IMR-90 (cell line): Measurements from ENCODE around the gene AGPAT3. TPM values are rescaled to one million over a fixed set of nuclear protein-coding genes. Genes with fewer than 3 reads are reported as not detected.

Experiments used
- ATAC-seq: fragments of 200-7000 bp; cut with Tn5 transposase; 2 replicates; pipeline ENCODE4 v1.9.1; 2020; ENCODE audit warnings: low read depth, mild to moderate bottlenecking, moderate library complexity
- BruUV-seq: library from RNA; stranded (reverse); fragments of 400-500 nt; replicated peaks from 2 replicates; lab custom pipeline; 2021; lab: Mats Ljungman, UMichigan
- CTCF ChIA-PET: fragments of 300-600 bp; formaldehyde crosslinking; extraction: SDS; loops from one replicate; lab custom pipeline; 2021; ENCODE audit warnings: antibody characterized with exemption; lab: Yijun Ruan, JAX
- POLR2A ChIA-PET: fragments of 300-600 bp; sonication (Branson Sonifier 250); formaldehyde crosslinking; loops from one replicate; lab custom pipeline; 2022; ENCODE audit warnings: antibody characterized with exemption; ENCODE audit not compliant: unreplicated experiment; lab: Charles Lee
- DNase-seq: peaks from one replicate; pipeline ENCODE4 v3.0.0; 2013
- H2AFZ ChIP-seq: replicated peaks from 2 replicates; pipeline ENCODE3; 2013; ENCODE audit warnings: low read length, mild to moderate bottlenecking; ENCODE audit not compliant: poor library complexity
- H2AK5ac ChIP-seq: 2 replicates; pipeline ENCODE4 v1.6.1; 2013; ENCODE audit warnings: low read depth, low read length, inconsistent platforms
- H2AK9ac ChIP-seq: replicated peaks from 2 replicates; pipeline ENCODE3; 2013; ENCODE audit warnings: mild to moderate bottlenecking, low read depth, low read length, moderate library complexity; ENCODE audit not compliant: poor library complexity
- H2BK120ac ChIP-seq: 2 replicates; pipeline ENCODE4 v1.6.1; 2013; ENCODE audit warnings: low read depth, low read length, inconsistent platforms
- H2BK15ac ChIP-seq: 3 replicates; pipeline ENCODE4 v1.6.1; 2013; ENCODE audit warnings: low read depth, low read length, inconsistent platforms
- H2BK20ac ChIP-seq: 2 replicates; pipeline ENCODE4 v1.6.1; 2013; ENCODE audit warnings: low read depth, mild to moderate bottlenecking, inconsistent platforms, low read length, moderate library complexity
- H2BK5ac ChIP-seq: 2 replicates; pipeline ENCODE4 v1.6.1; 2013; ENCODE audit warnings: mild to moderate bottlenecking, low read depth, low read length, inconsistent platforms; ENCODE audit not compliant: poor library complexity, severe bottlenecking
- H3K14ac ChIP-seq: replicated peaks from 2 replicates; pipeline ENCODE4 v1.6.1; 2013; ENCODE audit warnings: low read depth, low read length, inconsistent platforms
- H3K18ac ChIP-seq: 2 replicates; pipeline ENCODE4 v1.6.1; 2013; ENCODE audit warnings: low read depth, low read length, control low read depth
- H3K23ac ChIP-seq: 2 replicates; pipeline ENCODE4 v1.6.1; 2013; ENCODE audit warnings: low read depth, low read length, inconsistent platforms
- H3K27ac ChIP-seq: 2 replicates; pipeline ENCODE4 v1.5.1; 2013; ENCODE audit warnings: mild to moderate bottlenecking, control low read depth, low read length; ENCODE audit not compliant: insufficient read depth
- H3K27me3 ChIP-seq: 2 replicates; pipeline ENCODE4 v1.6.1; 2013; ENCODE audit warnings: low read length; ENCODE audit not compliant: control insufficient read depth, insufficient read depth
- H3K36me3 ChIP-seq: 2 replicates; pipeline ENCODE4 v1.6.1; 2013; ENCODE audit warnings: low read length, mixed read lengths; ENCODE audit not compliant: control insufficient read depth, insufficient read depth
- H3K4ac ChIP-seq: 2 replicates; pipeline ENCODE4 v1.6.1; 2013; ENCODE audit warnings: low read depth, low read length, inconsistent platforms
- H3K4me1 ChIP-seq: 2 replicates; pipeline ENCODE4 v1.6.1; 2013; ENCODE audit warnings: low read length, mixed read lengths; ENCODE audit not compliant: control insufficient read depth, insufficient read depth
- H3K4me2 ChIP-seq: 2 replicates; pipeline ENCODE4 v1.6.1; 2013; ENCODE audit warnings: low read depth, mild to moderate bottlenecking, control low read depth, low read length, moderate library complexity
- H3K4me3 ChIP-seq: 2 replicates; pipeline ENCODE4 v1.5.1; 2013; ENCODE audit warnings: low read depth, mild to moderate bottlenecking, control low read depth, low read length, moderate library complexity; ENCODE audit not compliant: insufficient read depth
- H3K56ac ChIP-seq: 2 replicates; pipeline ENCODE4 v1.6.1; 2013; ENCODE audit warnings: low read length, inconsistent platforms; ENCODE audit not compliant: insufficient read depth; ENCODE audit errors: extremely low read depth
- H3K79me1 ChIP-seq, 2 experiments: 2 replicates each; pipeline ENCODE4 v1.6.1; 2013; ENCODE audit warnings: low read length in 2 of 2, inconsistent platforms in 1 of 2, low read depth in 1 of 2
- H3K9ac ChIP-seq: 2 replicates; pipeline ENCODE4 v1.6.1; 2013; ENCODE audit warnings: low read depth, low read length, control low read depth
- H3K9me1 ChIP-seq: 2 replicates; pipeline ENCODE4 v1.6.1; 2013; ENCODE audit warnings: low read length, inconsistent platforms; ENCODE audit not compliant: insufficient read depth
- H3K9me3 ChIP-seq: 2 replicates; pipeline ENCODE4 v1.6.1; 2013; ENCODE audit warnings: low read length; ENCODE audit not compliant: control insufficient read depth, insufficient read depth
- H4K20me1 ChIP-seq: 2 replicates; pipeline ENCODE4 v1.6.1; 2013; ENCODE audit warnings: low read length, inconsistent platforms; ENCODE audit not compliant: insufficient read depth
- H4K5ac ChIP-seq: 2 replicates; pipeline ENCODE4 v1.6.1; 2013; ENCODE audit warnings: mild to moderate bottlenecking, low read depth, low read length, control low read depth
- H4K8ac ChIP-seq, 2 experiments: 2 replicates each; pipeline ENCODE4 v1.6.1; 2013; ENCODE audit warnings: low read depth in 2 of 2, low read length in 2 of 2, control low read depth in 1 of 2, inconsistent platforms in 1 of 2
- H4K91ac ChIP-seq: 2 replicates; pipeline ENCODE4 v1.6.1; 2013; ENCODE audit warnings: low read depth, low read length, inconsistent platforms; ENCODE audit not compliant: insufficient read depth
- BHLHE40 ChIP-seq: fragments of 150-350 bp; IDR thresholded peaks from 2 replicates; pipeline ENCODE4 v1.6.1; 2016; ENCODE audit warnings: mild to moderate bottlenecking, low read depth, low read length
- MAFK ChIP-seq: IDR thresholded peaks from 2 replicates; pipeline ENCODE4 v1.6.1; 2012; ENCODE audit warnings: low read depth, low read length, improper control_type of control experiment
- MXI1 ChIP-seq: IDR thresholded peaks from 2 replicates; pipeline ENCODE4 v1.6.1; 2012; ENCODE audit warnings: low read depth, mild to moderate bottlenecking, low read length, moderate library complexity, borderline replicate concordance
- WGBS, 2 experiments: methylation state at CpG; one replicate each; pipeline versions ENCODE4 v1.1.5 to v1.1.7; 2013; ENCODE audit warnings: missing lambda C conversion rate in 2 of 2; ENCODE audit not compliant: insufficient read length in 1 of 2; ENCODE audit errors: extremely low coverage in 2 of 2; 5-methylcytosine and 5-hydroxymethylcytosine counted together
- dilution Hi-C: fragments of 300-500 bp; cut with HindIII; formaldehyde crosslinking; loops from one replicate; pipeline ENCODE4 v1.14.3; 2018; ENCODE audit warnings: low sequenced_read_pairs; ENCODE audit not compliant: unreplicated experiment
- in situ Hi-C: fragments of 300-500 bp; cut with MboI; formaldehyde crosslinking; loops from 3 replicates; pipeline ENCODE4 v1.14.3; 2019; ENCODE audit warnings: low sequenced_read_pairs, inconsistent platforms, mixed read lengths
- intact Hi-C: fragments of 100-400 bp; cut with micrococcal nuclease; formaldehyde crosslinking; loops from 2 replicates; pipeline ENCODE4 v1.10.0; 2022
- polyA plus RNA-seq, 3 experiments: library from polyadenylated mRNA; depleted of rRNA; stranded (reverse); fragments of >200 nt; gene quantifications; 2 replicates each; pipeline ENCODE4 v1.2.3, GENCODE V29; 2012; ENCODE audit warnings: low replicate concordance in 1 of 3
- total RNA-seq: library from RNA; depleted of rRNA; stranded (reverse); fragments of >200 nt; gene quantifications from 2 replicates; pipeline ENCODE4 v1.2.3, GENCODE V29; 2012
- TF ChIP-seq, protein P1 (sequence below): conservative IDR thresholded peaks from 2 replicates; pipeline ENCODE4 v1.5.1; 2012; ENCODE audit warnings: mild to moderate bottlenecking, low read depth, low read length, improper control_type of control experiment

Gene AGPAT3
- total and polyA plus RNA-seq, 2 of the 4 experiments (the other 2 are of a cell fraction): 27.1 to 38.7 TPM

- H3K79me1 ChIP-seq: peaks cover 38 to 69% of the 10 kb centered on the region in 2 experiments
- H3K36me3 ChIP-seq: peaks cover 3% of the 10 kb centered on the region
- no peak overlapping the region for H4K5ac ChIP-seq
- no peak overlapping the region for H4K8ac ChIP-seq
- no peak overlapping the region for H3K23ac ChIP-seq
- in situ Hi-C loops (no loop called here), dilution Hi-C loops (no loop called here), intact Hi-C loops (no loop called here)
- H2BK120ac ChIP-seq: no peak overlapping the region
- ATAC-seq (no peak), DNase-seq (no peak)
- POLR2A ChIA-PET: no interaction called here
- no peak overlapping the region for H3K14ac ChIP-seq
- no TSS peak for BruUV-seq
- peaks cover 4% of the 10 kb centered on the region; the same call in 1 of the 2 replicates for H3K4me1 ChIP-seq
- CTCF ChIA-PET: interaction anchor here (0.6 kb wide), 1 partner anchor 153 kb away, joined by 3 read pairs; no protein-coding TSS in a partner anchor
- no peak overlapping the region for H3K4me2 ChIP-seq
- TF ChIP-seq BHLHE40 (no peak), MXI1 (no peak), MAFK (no peak)
- TF ChIP-seq, protein P1, sequence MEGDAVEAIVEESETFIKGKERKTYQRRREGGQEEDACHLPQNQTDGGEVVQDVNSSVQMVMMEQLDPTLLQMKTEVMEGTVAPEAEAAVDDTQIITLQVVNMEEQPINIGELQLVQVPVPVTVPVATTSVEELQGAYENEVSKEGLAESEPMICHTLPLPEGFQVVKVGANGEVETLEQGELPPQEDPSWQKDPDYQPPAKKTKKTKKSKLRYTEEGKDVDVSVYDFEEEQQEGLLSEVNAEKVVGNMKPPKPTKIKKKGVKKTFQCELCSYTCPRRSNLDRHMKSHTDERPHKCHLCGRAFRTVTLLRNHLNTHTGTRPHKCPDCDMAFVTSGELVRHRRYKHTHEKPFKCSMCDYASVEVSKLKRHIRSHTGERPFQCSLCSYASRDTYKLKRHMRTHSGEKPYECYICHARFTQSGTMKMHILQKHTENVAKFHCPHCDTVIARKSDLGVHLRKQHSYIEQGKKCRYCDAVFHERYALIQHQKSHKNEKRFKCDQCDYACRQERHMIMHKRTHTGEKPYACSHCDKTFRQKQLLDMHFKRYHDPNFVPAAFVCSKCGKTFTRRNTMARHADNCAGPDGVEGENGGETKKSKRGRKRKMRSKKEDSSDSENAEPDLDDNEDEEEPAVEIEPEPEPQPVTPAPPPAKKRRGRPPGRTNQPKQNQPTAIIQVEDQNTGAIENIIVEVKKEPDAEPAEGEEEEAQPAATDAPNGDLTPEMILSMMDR: no peak
- WGBS, 2 experiments: 96% methylated on average over 8 of the region's 12 CpGs; no CpG with 5 or more reads in 1 of the 2 experiments
- H3K9me1 ChIP-seq: peaks cover 12% of the 10 kb centered on the region
- no peak overlapping the region for H2AK9ac ChIP-seq
- H3K27me3 ChIP-seq: no peaks in the 10 kb centered on the region
- H2BK5ac ChIP-seq: no peak overlapping the region
- H2AK5ac ChIP-seq: no peak overlapping the region
- no peak overlapping the region for H2BK15ac ChIP-seq
- H4K20me1 ChIP-seq: peaks cover 67% of the 10 kb centered on the region
- no peak overlapping the region for H4K91ac ChIP-seq
- no peak overlapping the region for H2AFZ ChIP-seq
- no peak overlapping the region for H3K9ac ChIP-seq
- H3K56ac ChIP-seq: no peak overlapping the region
- no peak overlapping the region for H3K18ac ChIP-seq
- no peak overlapping the region for H2BK20ac ChIP-seq
- H3K27ac ChIP-seq: no peak overlapping the region
- H3K4me3 ChIP-seq: no peak overlapping the region
- no peak overlapping the region for H3K4ac ChIP-seq
- H3K9me3 ChIP-seq: no peaks in the 10 kb centered on the region
Measured at GRCh38 chr21:43937051-43937832, 72.2 kb downstream of the AGPAT3 start.
